Thoracic aorta (tissue), 2 donors: Measurements from ENCODE around the gene TES. TPM values are rescaled to one million over a fixed set of nuclear protein-coding genes. Genes with fewer than 3 reads are reported as not detected.

Source experiments
- ATAC-seq: fragments of 150-250 bp; one replicate; pipeline ENCODE4 v1.8.0; 2017; ENCODE audit warnings: low read depth; ENCODE audit not compliant: insufficient number of reproducible peaks, low FRiP score
- DNase-seq: peaks from one replicate; pipeline ENCODE4 v3.0.0-alpha.2; 2020; ENCODE audit warnings: low spot score
- H3K27ac ChIP-seq, 2 donors: fragments of 200-600 bp; sonication (generic); 1 replicate in 1 of 2; 2 replicates in 1 of 2; pipeline ENCODE4 v1.5.1; 2016; ENCODE audit warnings: mild to moderate bottlenecking in 2 of 2, moderate library complexity in 2 of 2
- H3K27me3 ChIP-seq: fragments of 200-600 bp; sonication (generic); replicated peaks from 2 replicates; pipeline ENCODE4 v1.6.0; 2016; ENCODE audit warnings: mild to moderate bottlenecking; ENCODE audit not compliant: insufficient read depth
- H3K36me3 ChIP-seq: fragments of 200-600 bp; sonication (generic); one replicate; pipeline ENCODE4 v1.5.1; 2016
- H3K4me1 ChIP-seq, 2 donors: fragments of 200-600 bp; sonication (generic); 1 replicate in 1 of 2; 2 replicates in 1 of 2; pipeline versions ENCODE4 v1.5.1 to v1.6.0; 2016; ENCODE audit warnings: low read depth in 2 of 2, mild to moderate bottlenecking in 1 of 2; ENCODE audit not compliant: control insufficient read depth in 1 of 2
- H3K4me3 ChIP-seq: fragments of 200-600 bp; sonication (generic); 2 replicates; pipeline ENCODE4 v1.5.1; 2016; ENCODE audit warnings: mild to moderate bottlenecking
- H3K9me3 ChIP-seq: fragments of 200-600 bp; sonication (generic); 2 replicates; pipeline ENCODE4 v1.5.1; 2016
- total RNA-seq, 2 donors: library from RNA; depleted of rRNA; stranded (reverse); fragments of >200 nt; gene quantifications; one replicate each; pipeline versions ENCODE4 v1.1.0 to v1.2.3, GENCODE V29; 2016
- TF ChIP-seq, protein P1 (sequence below): fragments of 200-600 bp; sonication (generic); IDR thresholded peaks from one replicate; pipeline ENCODE4 v1.5.1; 2019; ENCODE audit warnings: antibody characterized with exemption

The TES gene, protein sequence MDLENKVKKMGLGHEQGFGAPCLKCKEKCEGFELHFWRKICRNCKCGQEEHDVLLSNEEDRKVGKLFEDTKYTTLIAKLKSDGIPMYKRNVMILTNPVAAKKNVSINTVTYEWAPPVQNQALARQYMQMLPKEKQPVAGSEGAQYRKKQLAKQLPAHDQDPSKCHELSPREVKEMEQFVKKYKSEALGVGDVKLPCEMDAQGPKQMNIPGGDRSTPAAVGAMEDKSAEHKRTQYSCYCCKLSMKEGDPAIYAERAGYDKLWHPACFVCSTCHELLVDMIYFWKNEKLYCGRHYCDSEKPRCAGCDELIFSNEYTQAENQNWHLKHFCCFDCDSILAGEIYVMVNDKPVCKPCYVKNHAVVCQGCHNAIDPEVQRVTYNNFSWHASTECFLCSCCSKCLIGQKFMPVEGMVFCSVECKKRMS
- total RNA-seq, result 100 to 1,000 TPM; 186 to 215 TPM

DNA sequence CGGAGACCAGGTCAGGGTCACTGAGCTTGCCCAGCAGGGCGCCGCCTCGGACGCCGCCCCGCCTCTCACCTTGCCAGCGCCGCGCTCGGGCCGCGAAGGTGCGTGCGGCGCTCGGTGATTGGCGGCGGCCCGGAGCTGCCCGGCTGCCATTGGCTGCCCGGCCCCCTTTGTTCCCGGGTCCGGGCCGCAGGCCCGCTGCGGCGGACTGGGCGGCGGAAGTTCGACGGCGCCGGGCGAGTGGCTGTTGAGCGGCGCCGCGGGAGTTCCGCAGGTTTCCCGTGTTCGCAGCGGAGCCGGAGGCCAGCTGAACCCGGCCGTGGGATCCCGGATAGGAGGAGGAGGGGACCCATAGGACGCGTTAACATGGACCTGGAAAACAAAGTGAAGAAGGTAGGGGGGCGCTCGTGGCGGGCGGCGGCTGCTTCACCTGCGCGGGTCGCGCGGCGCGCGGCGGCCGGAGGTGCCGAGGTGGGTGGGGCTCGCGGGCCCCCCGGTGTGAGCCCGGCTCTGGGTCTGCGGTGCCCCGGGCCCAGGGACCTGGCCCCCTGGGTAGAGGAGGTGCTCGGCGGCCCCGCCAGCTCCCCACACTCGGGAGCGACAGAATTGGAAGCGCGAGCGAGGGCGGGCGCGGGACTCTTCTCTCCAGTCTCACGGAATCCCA lies at the start of gene TES:
TES (plus strand) TSS at position 195 of the 661 bp plus-strand sequence; CDS start at position 364, 169 bp downstream.
- peak within 1 kb of the TSS; percentile 90 for H3K4me3 ChIP-seq
- no peak for DNase-seq
- H3K4me1 ChIP-seq, result peaks cover 15 to 16% of the 10 kb centered on the region in 2 donors
- peak; percentile 12 for ATAC-seq
- H3K27ac ChIP-seq, result peak within 1 kb of the TSS; percentile 97
- H3K9me3 ChIP-seq, result no peaks in the 10 kb centered on the region
- H3K27me3 ChIP-seq, result no peaks in the 10 kb centered on the region
- H3K36me3 ChIP-seq, result no peaks in the 10 kb centered on the region
- TF ChIP-seq, protein P1, sequence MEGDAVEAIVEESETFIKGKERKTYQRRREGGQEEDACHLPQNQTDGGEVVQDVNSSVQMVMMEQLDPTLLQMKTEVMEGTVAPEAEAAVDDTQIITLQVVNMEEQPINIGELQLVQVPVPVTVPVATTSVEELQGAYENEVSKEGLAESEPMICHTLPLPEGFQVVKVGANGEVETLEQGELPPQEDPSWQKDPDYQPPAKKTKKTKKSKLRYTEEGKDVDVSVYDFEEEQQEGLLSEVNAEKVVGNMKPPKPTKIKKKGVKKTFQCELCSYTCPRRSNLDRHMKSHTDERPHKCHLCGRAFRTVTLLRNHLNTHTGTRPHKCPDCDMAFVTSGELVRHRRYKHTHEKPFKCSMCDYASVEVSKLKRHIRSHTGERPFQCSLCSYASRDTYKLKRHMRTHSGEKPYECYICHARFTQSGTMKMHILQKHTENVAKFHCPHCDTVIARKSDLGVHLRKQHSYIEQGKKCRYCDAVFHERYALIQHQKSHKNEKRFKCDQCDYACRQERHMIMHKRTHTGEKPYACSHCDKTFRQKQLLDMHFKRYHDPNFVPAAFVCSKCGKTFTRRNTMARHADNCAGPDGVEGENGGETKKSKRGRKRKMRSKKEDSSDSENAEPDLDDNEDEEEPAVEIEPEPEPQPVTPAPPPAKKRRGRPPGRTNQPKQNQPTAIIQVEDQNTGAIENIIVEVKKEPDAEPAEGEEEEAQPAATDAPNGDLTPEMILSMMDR, result no peak

DNA sequence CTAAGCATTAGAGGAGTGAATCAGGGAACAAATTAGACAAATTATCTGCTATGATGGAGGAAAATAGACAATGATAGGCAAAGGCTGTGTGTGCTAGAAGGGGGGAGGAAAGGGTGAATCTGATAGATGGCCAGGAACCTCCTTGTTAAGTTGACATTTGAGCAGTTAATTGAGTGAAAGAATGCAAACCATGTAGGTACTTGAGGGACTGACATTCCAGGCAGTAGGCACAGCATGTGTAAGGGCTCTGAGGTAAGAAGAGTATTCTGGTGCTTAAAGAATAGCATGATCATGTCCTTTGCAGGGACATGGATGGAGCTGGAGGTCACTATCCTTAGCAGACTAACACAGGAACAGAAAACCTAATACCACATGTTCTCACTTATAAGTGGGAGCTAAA lies 48.6 kb upstream of the TES start:
- ATAC-seq, result no peak
- Histone ChIP-seq H3K9me3 (no peaks in the 10 kb centered on the region), H3K4me3 (no peak overlapping the region), H3K27me3 (no peaks in the 10 kb centered on the region), H3K4me1 (no peaks in the 10 kb centered on the region), H3K36me3 (no peaks in the 10 kb centered on the region), H3K27ac (no peak overlapping the region)
- TF ChIP-seq, protein P1, result no peak
- DNase-seq, result no peak

DNA sequence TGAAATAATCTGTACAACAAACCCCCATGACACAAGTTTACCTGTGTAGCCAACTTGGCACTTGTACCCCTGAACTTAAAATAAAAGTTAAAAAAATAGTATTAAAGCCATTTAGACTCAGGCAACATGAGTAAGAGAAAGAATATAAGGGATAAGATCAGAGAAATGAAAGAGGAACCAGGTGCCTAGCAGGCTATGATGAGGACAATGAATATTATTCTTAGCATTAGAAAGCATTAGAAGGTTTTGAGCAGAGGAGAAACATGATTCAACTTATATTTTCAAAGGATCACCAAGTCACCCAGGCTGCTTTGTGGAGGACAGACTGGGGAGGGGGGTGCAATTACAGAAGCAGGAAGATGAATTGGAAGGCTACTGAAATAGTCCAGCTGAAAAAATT lies 48.1 kb upstream of the TES start:
- H3K27ac ChIP-seq, result no peak overlapping the region
- H3K9me3 ChIP-seq, result no peaks in the 10 kb centered on the region
- TF ChIP-seq, protein P1, result no peak
- ATAC-seq, result no peak
- no peak for DNase-seq
- no peaks in the 10 kb centered on the region for H3K4me1 ChIP-seq
- H3K36me3 ChIP-seq, result no peaks in the 10 kb centered on the region
- H3K27me3 ChIP-seq, result no peaks in the 10 kb centered on the region
- no peak overlapping the region for H3K4me3 ChIP-seq

DNA sequence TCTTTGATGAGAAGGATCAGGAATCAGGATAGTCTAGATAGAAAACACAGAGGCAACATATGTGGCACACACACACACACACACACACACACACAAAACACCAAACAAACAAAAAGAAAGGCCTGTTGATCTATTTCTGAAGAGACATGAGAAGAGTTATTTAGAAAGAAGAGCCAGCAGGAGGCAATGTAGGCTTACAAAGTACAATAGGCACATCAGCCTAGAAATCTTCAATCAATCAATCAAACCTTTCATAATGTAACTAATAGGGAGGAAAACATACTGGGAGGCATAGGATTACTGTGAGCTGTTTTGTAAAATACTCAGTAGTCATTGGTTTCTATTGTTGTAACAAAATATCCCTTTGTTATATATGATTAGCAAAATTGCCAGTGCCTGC lies 47.3 kb upstream of the TES start:
- ATAC-seq, result no peak
- no peak overlapping the region for H3K4me3 ChIP-seq

More for the DNA sequence above, 47.3 kb upstream of the TES start:
- H3K4me1 ChIP-seq, result no peaks in the 10 kb centered on the region
- TF ChIP-seq, protein P1, result no peak
- no peak overlapping the region for H3K27ac ChIP-seq
- H3K27me3 ChIP-seq, result no peaks in the 10 kb centered on the region
- no peak for DNase-seq
- no peaks in the 10 kb centered on the region for H3K36me3 ChIP-seq
- no peaks in the 10 kb centered on the region for H3K9me3 ChIP-seq
